Aorta (tissue), 5 donors: ENCODE data around the gene RIT2. TPM values are rescaled to one million over a fixed set of nuclear protein-coding genes. Genes with fewer than 3 reads are reported as not detected.

Experiments used
- ATAC-seq: fragments of 200-7000 bp; cut with Tn5 transposase; one replicate; pipeline ENCODE4 v1.9.1; 2022; ENCODE audit warnings: moderate library complexity; ENCODE audit not compliant: low FRiP score
- DNase-seq, 2 donors: peaks; one replicate each; pipeline ENCODE4 v3.0.0-alpha.2; 2020
- H3K27ac ChIP-seq, 2 donors: one replicate each; pipeline ENCODE4 v1.5.1; 2013; ENCODE audit warnings: low read length in 2 of 2, mild to moderate bottlenecking in 2 of 2, moderate library complexity in 2 of 2, control low read depth in 1 of 2, inconsistent platforms in 1 of 2, low read depth in 1 of 2
- H3K27me3 ChIP-seq, 2 donors: one replicate each; pipeline ENCODE4 v1.6.1; 2013; ENCODE audit warnings: control low read depth in 1 of 2, low read length in 1 of 2, mild to moderate bottlenecking in 1 of 2, moderate library complexity in 1 of 2; ENCODE audit not compliant: insufficient read depth in 2 of 2, control insufficient read depth in 1 of 2
- H3K36me3 ChIP-seq, 2 donors: one replicate each; pipeline ENCODE4 v1.6.1; 2013; ENCODE audit warnings: control low read depth in 1 of 2, low read length in 1 of 2, mild to moderate bottlenecking in 1 of 2; ENCODE audit not compliant: insufficient read depth in 2 of 2, control insufficient read depth in 1 of 2
- H3K4me1 ChIP-seq, 2 donors: one replicate each; pipeline ENCODE4 v1.6.1; 2013; ENCODE audit warnings: low read length in 2 of 2, control low read depth in 1 of 2, mild to moderate bottlenecking in 1 of 2, moderate library complexity in 1 of 2; ENCODE audit not compliant: insufficient read depth in 2 of 2, control insufficient read depth in 1 of 2
- H3K4me3 ChIP-seq, 2 donors: one replicate each; pipeline ENCODE4 v1.5.1; 2013; ENCODE audit warnings: low read length in 2 of 2, control low read depth in 1 of 2, mild to moderate bottlenecking in 1 of 2
- H3K9me3 ChIP-seq: one replicate; pipeline ENCODE4 v1.6.1; 2013; ENCODE audit warnings: mild to moderate bottlenecking, low read length; ENCODE audit not compliant: control insufficient read depth
- WGBS, 2 donors: extraction: QIAGEN DNeasy Blood & Tissue Kit; methylation state at CpG; one replicate each; pipeline ENCODE4 v1.1.7; 2013; 5-methylcytosine and 5-hydroxymethylcytosine counted together
- intact Hi-C, 2 donors: fragments of 100-400 bp; cut with DNase I; formaldehyde crosslinking; loops; one replicate each; pipeline versions ENCODE4 v1.14.2 to v1.15.0; 2022
- polyA plus RNA-seq, 2 donors: library from polyadenylated mRNA; stranded (reverse); fragments of 200-250 nt; gene quantifications; one replicate each; pipeline ENCODE4 v1.2.3, GENCODE V29; 2013
- total RNA-seq, 2 donors: library from RNA; stranded (reverse); fragmentation: NEBNext Ultra II Directional; extraction: Animal tissue kit (Norgen Biotek cat#: 25700); gene quantifications; one replicate each; pipeline ENCODE4 v1.2.1, GENCODE V29; 2021
- donor health status: healthy with polysubstance abuse.
- donor health status: Bipolar disorder and iron deficiency.
- donor health status: DM: no; HTN: no; CAD: no.
- donor health status: DM: no; HTN: no; CAD: no.
- donor health status: DM: yes; HTN: yes; CAD: no.

Gene RIT2
- total and polyA plus RNA-seq, 4 donors, result 2.9 TPM; not detected in 3

DNA sequence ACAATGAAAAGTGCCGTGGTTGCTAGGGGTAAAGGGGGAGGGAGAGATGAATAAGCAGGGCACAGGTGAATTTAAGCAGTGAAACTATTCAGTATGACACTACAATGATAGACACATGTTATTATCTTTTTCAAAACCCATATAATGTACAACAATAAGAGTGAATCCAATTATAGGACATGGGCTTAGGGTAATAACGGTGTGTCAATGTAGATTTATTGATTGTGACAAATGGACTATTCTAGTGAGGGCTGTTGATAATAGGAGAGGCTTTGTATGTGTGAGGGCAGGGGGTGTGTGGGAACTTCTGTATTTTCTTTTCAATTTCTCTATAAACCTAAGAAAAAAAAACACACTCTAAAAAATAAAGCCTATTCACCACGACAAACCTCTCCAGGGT, 223.8 kb downstream of the RIT2 start:
- ATAC-seq (no peak), DNase-seq (no peak)
- 70 to 75% methylated on average over 3 of the region's 3 CpGs for WGBS, 2 donors
- Histone ChIP-seq H3K4me1 (no peaks in the 10 kb centered on the region), H3K27me3 (no peaks in the 10 kb centered on the region), H3K27ac (no peak overlapping the region), H3K4me3 (no peak overlapping the region), H3K36me3 (no peaks in the 10 kb centered on the region), H3K9me3 (no peaks in the 10 kb centered on the region)
- intact Hi-C loops, result no loop called here

DNA sequence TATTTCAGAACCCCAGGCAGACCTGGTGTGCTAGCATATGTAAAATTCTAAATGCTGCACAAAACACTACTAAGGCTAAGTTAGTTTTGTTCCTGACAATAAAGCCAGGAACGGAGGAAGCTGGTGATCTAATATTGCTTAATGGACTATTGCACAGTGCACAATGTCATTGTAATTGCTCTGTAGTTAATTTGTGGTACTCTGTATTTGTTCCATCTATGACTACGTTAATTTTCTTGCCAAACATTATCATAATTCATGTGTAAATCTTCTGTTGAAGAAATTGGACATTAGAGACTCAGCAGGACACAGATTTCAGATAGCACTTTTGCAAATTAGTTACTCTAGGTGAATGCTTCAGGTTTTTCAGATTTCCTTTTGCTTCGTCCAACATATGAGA, 232.3 kb downstream of the RIT2 start:
- WGBS, 2 donors, result 72 to 78% methylated on average over 3 of the region's 3 CpGs
- H3K27ac ChIP-seq, result no peak overlapping the region
- no peak overlapping the region for H3K4me3 ChIP-seq
- H3K27me3 ChIP-seq, result no peaks in the 10 kb centered on the region
- H3K4me1 ChIP-seq, result no peaks in the 10 kb centered on the region
- no peaks in the 10 kb centered on the region for H3K36me3 ChIP-seq
- DNase-seq (no peak), ATAC-seq (no peak)
- H3K9me3 ChIP-seq, result no peaks in the 10 kb centered on the region
- intact Hi-C loops, result no loop called here

DNA sequence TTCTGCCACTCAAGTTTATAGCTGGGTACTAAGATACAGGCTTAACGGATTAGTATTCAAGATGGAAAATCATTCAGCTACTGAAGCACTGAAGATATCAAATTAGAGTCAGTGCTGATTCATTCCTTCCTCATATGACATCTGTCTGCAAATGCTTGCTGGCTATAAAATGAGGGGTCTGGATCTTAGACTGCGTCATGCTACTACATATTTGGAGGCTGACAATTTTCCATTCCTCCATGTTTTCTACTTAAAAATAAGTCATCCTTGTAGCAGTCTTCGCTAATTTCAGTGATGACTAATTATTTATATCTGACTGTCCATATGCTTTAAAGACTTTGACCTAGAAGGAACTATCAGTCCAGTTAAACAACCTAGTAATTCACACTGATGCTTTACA, 233.4 kb downstream of the RIT2 start:
- 83 to 85% methylated on average over 3 of the region's 3 CpGs for WGBS, 2 donors
- Histone ChIP-seq H3K9me3 (no peaks in the 10 kb centered on the region), H3K4me1 (no peaks in the 10 kb centered on the region), H3K36me3 (no peaks in the 10 kb centered on the region), H3K27ac (no peak overlapping the region), H3K4me3 (no peak overlapping the region), H3K27me3 (no peaks in the 10 kb centered on the region)
- ATAC-seq (no peak), DNase-seq (no peak)
- intact Hi-C loops, result no loop called here

DNA sequence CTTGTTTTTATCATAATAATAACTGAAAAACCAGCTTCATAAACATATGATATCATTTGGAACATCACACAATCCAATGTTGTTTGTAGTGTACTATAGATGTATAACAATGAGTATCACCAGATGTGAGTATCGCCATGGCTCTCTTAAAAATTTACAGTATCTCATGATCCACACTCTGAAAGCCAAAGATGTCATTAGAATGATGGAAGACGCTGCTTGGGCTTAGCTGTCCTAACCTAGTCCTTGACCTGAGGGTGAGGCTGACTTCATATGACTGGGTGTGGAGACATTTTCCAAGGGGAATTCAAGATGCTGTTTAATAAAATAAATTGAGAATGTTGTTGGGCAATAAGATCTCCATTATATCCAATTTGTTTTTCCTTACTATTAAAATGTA, 242.6 kb downstream of the RIT2 start:
- H3K36me3 ChIP-seq, result no peaks in the 10 kb centered on the region
- H3K4me1 ChIP-seq, result no peaks in the 10 kb centered on the region
- H3K27ac ChIP-seq, result no peak overlapping the region
- DNase-seq (no peak), ATAC-seq (no peak)
- intact Hi-C loops, result no loop called here
- H3K9me3 ChIP-seq, result no peaks in the 10 kb centered on the region
- H3K4me3 ChIP-seq, result no peak overlapping the region
- WGBS, 2 donors, result 79 to 84% methylated on average over 2 of the region's 2 CpGs
- H3K27me3 ChIP-seq, result no peaks in the 10 kb centered on the region

DNA sequence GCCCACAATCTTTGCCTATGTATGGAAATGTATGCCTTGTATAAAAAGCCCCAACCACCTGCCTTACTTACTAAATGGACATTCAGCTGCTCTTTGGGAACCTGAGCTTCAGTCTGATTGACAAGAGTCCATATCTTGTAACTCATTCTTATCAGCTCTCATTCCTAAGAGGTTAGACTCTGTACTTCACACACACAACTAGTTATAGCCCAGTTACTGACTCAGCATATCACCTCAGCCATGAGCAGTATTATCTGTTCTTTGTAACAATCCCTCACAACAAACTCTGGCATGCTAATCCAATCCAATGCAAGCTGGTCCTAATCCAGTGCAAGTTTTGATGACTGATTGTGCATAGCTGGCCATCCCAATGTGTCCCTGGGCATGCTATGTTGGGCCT, 250.6 kb downstream of the RIT2 start:
- no peak overlapping the region for H3K27ac ChIP-seq
- no peaks in the 10 kb centered on the region for H3K4me1 ChIP-seq
- ATAC-seq (no peak), DNase-seq (no peak)
- H3K9me3 ChIP-seq, result no peaks in the 10 kb centered on the region
- intact Hi-C loops, result no loop called here
- H3K36me3 ChIP-seq, result no peaks in the 10 kb centered on the region
- no peaks in the 10 kb centered on the region for H3K27me3 ChIP-seq
- no peak overlapping the region for H3K4me3 ChIP-seq

DNA sequence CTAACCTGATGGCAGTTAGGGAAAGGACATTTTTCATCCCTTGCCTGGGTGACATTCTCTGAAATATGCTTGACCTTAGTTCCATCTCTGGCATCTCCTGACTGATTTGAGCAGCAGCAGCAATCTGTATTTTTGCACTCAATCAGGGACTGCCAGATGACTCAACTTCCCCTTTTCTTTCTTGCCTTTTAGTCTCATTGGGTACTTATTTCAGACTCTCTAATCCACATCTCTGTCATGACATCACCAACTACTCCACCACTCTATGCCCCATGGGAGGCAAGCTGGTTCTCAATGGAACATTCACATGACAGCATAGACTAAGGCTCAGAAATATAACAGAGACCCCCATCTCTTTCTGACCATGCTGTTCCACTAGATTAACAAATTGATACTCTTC, 254.2 kb downstream of the RIT2 start:
- no peak for ATAC-seq
- H3K27ac ChIP-seq, result no peak overlapping the region
- H3K9me3 ChIP-seq, result no peaks in the 10 kb centered on the region
- H3K36me3 ChIP-seq, result no peaks in the 10 kb centered on the region
- H3K27me3 ChIP-seq, result no peaks in the 10 kb centered on the region
- H3K4me1 ChIP-seq, result no peaks in the 10 kb centered on the region
- intact Hi-C loops, result no loop called here
- no peak overlapping the region for H3K4me3 ChIP-seq
- DNase-seq, result no peak

DNA sequence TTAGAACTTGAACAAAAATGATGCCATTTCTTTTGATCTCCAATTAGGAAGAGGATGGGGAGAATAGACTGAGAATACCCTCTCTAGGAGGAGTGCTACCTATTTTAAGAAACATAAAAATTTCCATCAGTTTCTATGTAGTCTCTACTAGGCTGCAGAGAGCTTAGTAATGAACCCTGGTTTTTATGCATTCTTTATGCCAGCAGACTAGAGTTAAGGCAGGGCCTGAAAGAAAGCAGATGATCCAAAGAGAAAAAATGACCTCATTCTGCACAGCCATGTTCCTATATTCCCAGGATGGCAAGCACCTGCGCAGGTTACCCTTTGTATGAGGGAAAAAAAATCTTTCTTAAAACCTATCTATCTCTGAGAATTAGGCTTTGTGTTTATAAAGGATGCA, 254.9 kb downstream of the RIT2 start:
- Histone ChIP-seq H3K4me3 (no peak overlapping the region), H3K27ac (no peak overlapping the region), H3K36me3 (no peaks in the 10 kb centered on the region), H3K9me3 (no peaks in the 10 kb centered on the region), H3K27me3 (no peaks in the 10 kb centered on the region), H3K4me1 (no peaks in the 10 kb centered on the region)
- 68 to 94% methylated on average over 1 of the region's 1 CpG for WGBS, 2 donors
- intact Hi-C loops, result no loop called here
- no peak for ATAC-seq
- no peak for DNase-seq

DNA sequence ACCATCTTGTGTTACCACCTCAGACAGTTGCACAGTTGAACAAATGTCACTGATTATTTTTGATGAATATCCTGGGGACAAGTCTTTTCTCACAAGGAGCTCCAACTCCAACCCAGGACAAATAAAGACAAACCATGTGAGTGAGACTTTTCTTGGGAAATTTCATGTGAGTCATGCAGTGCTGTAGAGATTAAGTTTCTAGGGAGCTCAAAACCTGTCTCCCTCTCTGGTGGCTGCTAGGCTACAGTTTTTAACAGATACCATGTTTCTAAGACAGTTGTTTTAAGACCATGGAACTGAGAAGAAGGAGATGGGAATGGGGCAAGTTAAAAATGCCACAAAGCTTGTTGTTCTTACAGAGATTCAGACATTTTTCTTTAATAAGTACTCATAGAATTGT, 255.5 kb downstream of the RIT2 start:
- DNase-seq (no peak), ATAC-seq (no peak)
- Histone ChIP-seq H3K27ac (no peak overlapping the region), H3K4me1 (no peaks in the 10 kb centered on the region), H3K36me3 (no peaks in the 10 kb centered on the region), H3K27me3 (no peaks in the 10 kb centered on the region), H3K4me3 (no peak overlapping the region), H3K9me3 (no peaks in the 10 kb centered on the region)
- intact Hi-C loops, result no loop called here

DNA sequence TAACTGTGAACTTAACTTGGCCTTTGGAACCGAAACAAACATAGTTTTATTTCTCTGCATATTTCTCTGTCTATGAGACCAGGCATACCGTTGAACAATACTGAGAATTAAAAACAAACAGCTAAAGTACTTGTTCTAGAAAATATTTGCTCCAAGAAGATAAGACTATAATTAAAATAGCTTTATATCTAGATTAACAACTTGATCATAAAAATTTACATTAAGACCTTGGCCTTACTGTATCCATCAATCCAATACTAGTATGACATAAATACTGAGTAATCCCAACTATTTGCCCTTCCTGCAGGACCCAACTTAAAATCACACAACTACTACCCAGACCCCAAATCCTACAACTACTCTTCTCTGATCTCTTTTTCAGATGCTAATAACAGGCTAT, 260.9 kb downstream of the RIT2 start:
- 17 to 19% methylated on average over 2 of the region's 2 CpGs for WGBS, 2 donors
- no peaks in the 10 kb centered on the region for H3K36me3 ChIP-seq
- intact Hi-C loops, result no loop called here
- DNase-seq (no peak), ATAC-seq (no peak)
- no peaks in the 10 kb centered on the region for H3K9me3 ChIP-seq
- no peak overlapping the region for H3K27ac ChIP-seq
- no peaks in the 10 kb centered on the region for H3K4me1 ChIP-seq
- H3K4me3 ChIP-seq, result no peak overlapping the region
- H3K27me3 ChIP-seq, result no peaks in the 10 kb centered on the region
